Osteoblast (primary cell): ENCODE measurements around the gene ANKRD34B. TPM values are rescaled to one million over a fixed set of nuclear protein-coding genes. Genes with fewer than 3 reads are reported as not detected.
A peak's percentile ranks its signal among the peaks of the same experiment; 100 is the strongest.

Experiments used
- DNase-seq: peaks from one replicate; pipeline ENCODE4 v3.0.0; 2011; ENCODE audit warnings: low spot score, mixed read lengths; ENCODE audit not compliant: insufficient read length; ENCODE audit errors: missing footprints
- H2AFZ ChIP-seq: 2 replicates; pipeline ENCODE4 v1.6.0; 2011; ENCODE audit warnings: mild to moderate bottlenecking, low read length
- H3K27ac ChIP-seq: 2 replicates; pipeline ENCODE4 v1.5.1; 2011; ENCODE audit warnings: mild to moderate bottlenecking, low read depth, low read length, moderate library complexity
- H3K27me3 ChIP-seq: 2 replicates; pipeline ENCODE4 v1.6.0; 2012; ENCODE audit warnings: mild to moderate bottlenecking, control low read depth, inconsistent platforms, low read length, moderate library complexity; ENCODE audit not compliant: insufficient read depth
- H3K36me3 ChIP-seq: 2 replicates; pipeline ENCODE4 v1.5.1; 2011; ENCODE audit warnings: mild to moderate bottlenecking, low read length, control low read depth, moderate library complexity; ENCODE audit not compliant: insufficient read depth
- H3K4me1 ChIP-seq: 2 replicates; pipeline ENCODE4 v1.5.1; 2011; ENCODE audit warnings: mild to moderate bottlenecking, low read length, control low read depth, moderate library complexity; ENCODE audit not compliant: insufficient read depth
- H3K4me2 ChIP-seq: 2 replicates; pipeline ENCODE4 v1.6.0; 2011; ENCODE audit warnings: mild to moderate bottlenecking, low read length; ENCODE audit not compliant: insufficient read depth
- H3K4me3 ChIP-seq: fragments of 200-600 bp; sonication (generic); 3 replicates; pipeline ENCODE4 v1.5.1; 2012; ENCODE audit warnings: mild to moderate bottlenecking, low read length, inconsistent platforms; ENCODE audit not compliant: insufficient read depth
- H3K79me2 ChIP-seq: 2 replicates; pipeline ENCODE4 v1.6.0; 2012; ENCODE audit warnings: mild to moderate bottlenecking, low read length, control low read depth, inconsistent platforms; ENCODE audit not compliant: insufficient read depth
- H3K9me3 ChIP-seq: 2 replicates; pipeline ENCODE4 v1.5.1; 2011; ENCODE audit warnings: low read depth, low read length, control low read depth
- H4K20me1 ChIP-seq: 2 replicates; pipeline ENCODE4 v1.6.0; 2012; ENCODE audit warnings: mild to moderate bottlenecking, low read length, control low read depth; ENCODE audit not compliant: insufficient read depth
- total RNA-seq: library from RNA; depleted of rRNA; stranded (reverse); fragments of >200 nt; gene quantifications from 2 replicates; pipeline ENCODE4 v1.2.3, GENCODE V29; 2012
- TF ChIP-seq, protein P1 (sequence below): IDR thresholded peaks from 2 replicates; pipeline ENCODE4 v1.5.1; 2011; ENCODE audit warnings: mild to moderate bottlenecking, low read depth, low read length, moderate library complexity; ENCODE audit errors: extremely low read depth

ANKRD34B gene
- total RNA-seq = not detected in 2 replicates

DNA sequence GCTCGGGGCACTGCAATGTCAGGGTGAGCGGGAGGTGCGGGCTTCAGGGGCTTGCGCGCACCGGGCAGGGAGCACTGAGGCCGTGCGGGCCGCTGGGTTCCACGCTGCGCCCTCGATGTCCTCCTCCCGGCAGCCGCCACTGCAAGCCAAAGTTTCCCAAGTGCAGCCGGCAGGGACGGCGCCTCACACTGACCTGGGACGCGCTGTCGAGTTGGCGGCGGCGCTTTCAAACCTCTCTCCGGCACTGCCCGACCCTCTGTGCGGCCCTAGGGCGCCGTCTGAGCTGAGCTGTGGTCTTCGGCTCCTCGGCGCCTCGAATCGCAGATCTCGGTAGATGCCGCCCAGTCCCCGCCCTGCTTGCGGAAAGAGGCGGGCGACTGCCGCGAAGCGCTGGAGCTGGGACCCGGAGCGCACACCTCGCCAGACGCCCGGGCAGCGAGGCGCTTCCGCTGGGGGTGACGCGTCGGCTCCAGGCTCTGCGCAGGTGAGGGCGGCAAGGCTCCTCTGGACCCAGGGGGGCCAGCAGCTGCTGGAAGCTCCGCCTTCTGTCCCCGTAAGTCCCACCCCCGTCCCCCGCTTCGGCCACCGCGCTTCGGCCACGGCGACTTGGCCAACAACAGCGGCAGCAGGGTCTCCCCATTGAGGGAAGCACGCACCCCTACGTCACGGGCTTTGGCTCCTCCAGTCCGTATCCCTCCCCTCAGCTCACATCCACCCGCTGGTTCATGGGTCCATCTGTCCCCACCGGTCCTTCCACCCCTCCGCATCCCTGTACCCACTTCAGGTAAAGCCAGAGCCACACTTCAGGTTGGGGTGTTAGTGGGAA is at the start of gene ANKRD34B:
Gene ANKRD34B (minus strand): TSS at position 320 of the 826 bp plus-strand sequence. CDS start 10,261 bp downstream, outside the sequence.
- H3K27me3 ChIP-seq = peaks cover 84% of the 10 kb centered on the region
- H3K79me2 ChIP-seq = no peaks in the 10 kb centered on the region
- no peaks in the 10 kb centered on the region for H4K20me1 ChIP-seq
- TF ChIP-seq, protein P1, sequence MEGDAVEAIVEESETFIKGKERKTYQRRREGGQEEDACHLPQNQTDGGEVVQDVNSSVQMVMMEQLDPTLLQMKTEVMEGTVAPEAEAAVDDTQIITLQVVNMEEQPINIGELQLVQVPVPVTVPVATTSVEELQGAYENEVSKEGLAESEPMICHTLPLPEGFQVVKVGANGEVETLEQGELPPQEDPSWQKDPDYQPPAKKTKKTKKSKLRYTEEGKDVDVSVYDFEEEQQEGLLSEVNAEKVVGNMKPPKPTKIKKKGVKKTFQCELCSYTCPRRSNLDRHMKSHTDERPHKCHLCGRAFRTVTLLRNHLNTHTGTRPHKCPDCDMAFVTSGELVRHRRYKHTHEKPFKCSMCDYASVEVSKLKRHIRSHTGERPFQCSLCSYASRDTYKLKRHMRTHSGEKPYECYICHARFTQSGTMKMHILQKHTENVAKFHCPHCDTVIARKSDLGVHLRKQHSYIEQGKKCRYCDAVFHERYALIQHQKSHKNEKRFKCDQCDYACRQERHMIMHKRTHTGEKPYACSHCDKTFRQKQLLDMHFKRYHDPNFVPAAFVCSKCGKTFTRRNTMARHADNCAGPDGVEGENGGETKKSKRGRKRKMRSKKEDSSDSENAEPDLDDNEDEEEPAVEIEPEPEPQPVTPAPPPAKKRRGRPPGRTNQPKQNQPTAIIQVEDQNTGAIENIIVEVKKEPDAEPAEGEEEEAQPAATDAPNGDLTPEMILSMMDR = no peak
- H2AFZ ChIP-seq = peak within 1 kb of the TSS; percentile 47
- peak; percentile 83 for DNase-seq
- no peaks in the 10 kb centered on the region for H3K4me1 ChIP-seq
- peaks cover 4% of the 10 kb centered on the region for H3K9me3 ChIP-seq
- H3K36me3 ChIP-seq = no peaks in the 10 kb centered on the region
- H3K4me2 ChIP-seq = peak within 1 kb of the TSS; percentile 66
- peak within 1 kb of the TSS; percentile 52 for H3K4me3 ChIP-seq
- no peak within 1 kb of the TSS for H3K27ac ChIP-seq

DNA sequence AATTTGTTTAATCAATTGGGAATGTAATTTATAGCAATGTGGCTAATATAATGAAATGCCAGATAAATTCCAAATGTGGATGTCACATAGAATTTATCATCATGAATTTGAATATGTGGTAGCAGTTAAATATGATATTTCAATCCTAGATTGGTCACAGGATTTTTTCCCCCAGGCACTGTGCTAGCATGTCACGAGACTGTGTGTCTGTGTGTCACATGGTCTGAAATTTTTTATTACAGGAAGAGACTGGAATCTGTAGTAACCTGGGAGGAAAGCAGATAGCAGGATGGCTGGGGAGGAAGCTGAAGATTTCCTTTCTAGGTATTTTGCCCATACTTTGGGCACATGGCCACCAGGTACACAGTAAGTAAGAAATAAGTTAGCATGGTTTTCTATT is 49.0 kb upstream of the ANKRD34B start:
- Histone ChIP-seq H2AFZ (no peak overlapping the region), H3K4me3 (no peak overlapping the region), H3K36me3 (no peaks in the 10 kb centered on the region), H4K20me1 (no peaks in the 10 kb centered on the region), H3K79me2 (no peaks in the 10 kb centered on the region), H3K9me3 (no peaks in the 10 kb centered on the region), H3K4me1 (no peaks in the 10 kb centered on the region), H3K4me2 (no peak overlapping the region), H3K27ac (no peak overlapping the region), H3K27me3 (no peaks in the 10 kb centered on the region)
- no peak for DNase-seq
- TF ChIP-seq, protein P1 = no peak

DNA sequence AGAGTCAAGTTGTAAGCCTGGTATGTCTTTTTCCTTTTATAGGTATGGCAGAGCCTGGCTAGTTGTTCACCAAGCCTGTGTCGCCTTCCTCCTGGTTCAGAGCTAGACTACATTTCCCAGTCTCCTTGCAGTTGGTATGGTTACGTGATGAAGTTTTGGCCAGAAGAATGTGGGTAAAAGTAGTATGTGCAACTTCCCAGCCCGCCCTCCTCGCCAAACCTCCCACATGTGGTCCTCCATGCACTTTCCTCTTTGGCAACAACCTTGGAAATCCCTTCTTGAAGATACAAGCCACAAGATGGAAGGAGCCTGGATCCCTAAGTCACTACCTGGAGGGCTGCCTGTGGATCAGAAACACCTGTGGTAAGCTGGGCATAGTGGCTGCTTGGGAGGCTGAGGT is 48.4 kb upstream of the ANKRD34B start:
- TF ChIP-seq, protein P1 = no peak
- no peak for DNase-seq

DNA sequence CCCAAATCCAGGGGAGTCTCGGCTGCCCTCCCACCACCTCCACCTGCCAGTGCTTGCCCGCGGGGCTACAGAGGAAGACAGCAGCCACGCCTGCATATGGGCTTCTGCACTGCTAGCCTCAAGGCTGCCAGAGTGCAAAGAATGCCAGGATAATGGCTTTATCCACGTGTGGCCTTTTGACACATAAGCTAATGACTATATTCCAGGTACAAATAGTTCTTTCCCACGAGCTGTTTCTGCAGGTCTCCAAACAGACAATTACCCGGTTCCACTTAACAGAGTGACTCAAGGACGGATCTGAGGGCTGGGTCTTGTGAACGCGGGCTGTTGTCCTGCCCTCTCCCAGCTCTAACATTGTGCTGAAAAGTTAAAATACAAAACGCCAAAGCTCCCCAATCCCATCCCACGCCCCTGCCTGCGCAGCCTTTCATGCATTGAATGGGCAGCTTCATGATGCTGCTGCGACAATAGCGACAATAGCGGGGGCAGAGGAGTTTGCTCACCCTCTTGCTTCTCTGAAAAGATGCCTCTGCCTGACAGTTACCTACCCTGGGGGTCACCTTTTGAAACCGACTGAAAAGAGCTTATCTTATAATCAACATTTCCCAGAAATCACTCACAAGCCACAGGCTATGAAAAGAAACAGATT is 45.3 kb upstream of the ANKRD34B start:
- TF ChIP-seq, protein P1 = no peak
- Histone ChIP-seq H3K27ac (no peak overlapping the region), H3K9me3 (no peaks in the 10 kb centered on the region), H3K4me1 (no peaks in the 10 kb centered on the region), H3K79me2 (no peaks in the 10 kb centered on the region), H3K4me2 (no peak overlapping the region), H2AFZ (no peak overlapping the region), H3K4me3 (no peak overlapping the region), H3K27me3 (no peaks in the 10 kb centered on the region), H4K20me1 (no peaks in the 10 kb centered on the region), H3K36me3 (no peaks in the 10 kb centered on the region)
- no peak for DNase-seq

More for the DNA sequence above, 48.4 kb upstream of the ANKRD34B start:
- H3K4me3 ChIP-seq = no peak overlapping the region
- no peak overlapping the region for H2AFZ ChIP-seq
- no peaks in the 10 kb centered on the region for H3K79me2 ChIP-seq
- H4K20me1 ChIP-seq = no peaks in the 10 kb centered on the region
- no peaks in the 10 kb centered on the region for H3K27me3 ChIP-seq
- no peak overlapping the region for H3K4me2 ChIP-seq
- H3K27ac ChIP-seq = no peak overlapping the region
- H3K36me3 ChIP-seq = no peaks in the 10 kb centered on the region
- no peaks in the 10 kb centered on the region for H3K4me1 ChIP-seq
- H3K9me3 ChIP-seq = no peaks in the 10 kb centered on the region
